NCI-H2171 treated with DMSO at 0.1 percent for 48 hours (cell line): ENCODE data around the gene MFSD2A.
"Not testable (repeated sequence)": the region's sequence is repeated elsewhere in the genome, so short reads cannot be mapped to it uniquely, and the experiment has no call there.

Source experiments
- DNase-seq: peaks from one replicate; lab custom pipeline; 2025; lab: John Stamatoyannopoulos, UW

Gene MFSD2A

GRCh38 chr1:39954870-39955546 lies at the start of gene MFSD2A:
TSS of gene MFSD2A (plus strand) at chr1:39955145. CDS start at chr1:39955293, 148 bp downstream.
- peak; percentile 92 for DNase-seq

GRCh38 chr1:39905172-39905571 lies 49.8 kb upstream of the MFSD2A start:
- no peak for DNase-seq

GRCh38 chr1:39907528-39908453 lies 47.2 kb upstream of the MFSD2A start:
- DNase-seq = no peak

GRCh38 chr1:39908534-39908933 lies 46.4 kb upstream of the MFSD2A start:
- DNase-seq = no peak

- no peak for DNase-seq
Observed at GRCh38 chr1:39910263-39910662, 44.7 kb upstream of the MFSD2A start.

GRCh38 chr1:39913136-39913535 lies 41.8 kb upstream of the MFSD2A start:
- not testable (repeated sequence) for DNase-seq

- DNase-seq = no peak
Observed at GRCh38 chr1:39915499-39916129, 39.3 kb upstream of the MFSD2A start.

- no peak for DNase-seq
Observed at GRCh38 chr1:39917825-39918224, 37.1 kb upstream of the MFSD2A start.

GRCh38 chr1:39919545-39919944 lies 35.4 kb upstream of the MFSD2A start:
- DNase-seq = peak; percentile 84

GRCh38 chr1:39922251-39922688 lies 32.7 kb upstream of the MFSD2A start:
- no peak for DNase-seq

- DNase-seq = no peak
Observed at GRCh38 chr1:39925721-39926342, 29.1 kb upstream of the MFSD2A start.

- no peak for DNase-seq
Observed at GRCh38 chr1:39926343-39926793, 28.6 kb upstream of the MFSD2A start.

GRCh38 chr1:39926820-39927219 lies 28.1 kb upstream of the MFSD2A start:
- DNase-seq = peak; percentile 89

- DNase-seq = no peak
Observed at GRCh38 chr1:39927538-39927937, 27.4 kb upstream of the MFSD2A start.

- no peak for DNase-seq
Observed at GRCh38 chr1:39928809-39929587, 25.9 kb upstream of the MFSD2A start.

- no peak for DNase-seq
Observed at GRCh38 chr1:39933956-39934941, 20.7 kb upstream of the MFSD2A start.

- no peak for DNase-seq
Observed at GRCh38 chr1:39936724-39937491, 18.0 kb upstream of the MFSD2A start.

- no peak for DNase-seq
Observed at GRCh38 chr1:39938856-39939255, 16.1 kb upstream of the MFSD2A start.

GRCh38 chr1:39940253-39940652 lies 14.7 kb upstream of the MFSD2A start:
- DNase-seq = no peak
